HepG2 (cell line): ENCODE data around the gene MKS1. TPM values are rescaled to one million over a fixed set of nuclear protein-coding genes. Genes with fewer than 3 reads are reported as not detected.

Source experiments
- ATAC-seq: fragments of 200-7000 bp; cut with Tn5 transposase; 3 replicates; pipeline ENCODE4 v1.9.1; 2020; ENCODE audit warnings: mild to moderate bottlenecking, moderate library complexity
- BruUV-seq: library from RNA; stranded (reverse); fragments of 400-500 nt; replicated peaks from 2 replicates; lab custom pipeline; 2021; lab: Mats Ljungman, UMichigan
- CTCF ChIA-PET: fragments of 300-600 bp; formaldehyde crosslinking; extraction: SDS; loops from one replicate; lab custom pipeline; 2021; ENCODE audit warnings: low total read pairs, inconsistent platforms, low intra/inter-chr PET ratio; lab: Yijun Ruan, JAX
- POLR2A ChIA-PET: fragments of 350-600 bp; sonication (Branson Sonifier 250); formaldehyde crosslinking; loops from one replicate; lab custom pipeline; 2020; ENCODE audit warnings: antibody characterized with exemption, inconsistent platforms; lab: Yijun Ruan, JAX
- DNase-seq: peaks from one replicate; pipeline ENCODE4 v3.0.0-alpha.2; 2015; ENCODE audit warnings: low spot score
- FAIRE-seq: peaks from 3 replicates; lab custom pipeline; 2011; peaks lifted over from hg19 to GRCh38; lab: Jason Lieb, UNC
- H2AFZ ChIP-seq: one replicate; pipeline ENCODE4 v1.6.1; 2011; ENCODE audit warnings: low read length, inconsistent platforms
- H3K27ac ChIP-seq: fragments of 300-600 bp; 3 replicates; pipeline ENCODE4 v1.8.0; 2011; ENCODE audit warnings: mixed run types, mild to moderate bottlenecking, mixed read lengths, low read length, inconsistent platforms; ENCODE audit not compliant: insufficient read depth; ENCODE audit errors: extremely low read length
- H3K27me3 ChIP-seq, 2 experiments: fragments of 200-600 bp in 1 of 2; 2 replicates in 1 of 2; 3 replicates in 1 of 2; pipeline versions ENCODE4 v1.6.0 to v1.8.0; 2011; ENCODE audit warnings: low read length in 2 of 2, mild to moderate bottlenecking in 2 of 2, moderate library complexity in 2 of 2, inconsistent platforms in 1 of 2; ENCODE audit not compliant: insufficient read depth in 2 of 2, control insufficient read depth in 1 of 2
- H3K36me3 ChIP-seq, 2 experiments: fragments of 200-600 bp in 1 of 2; replicated peaks in 1 of 2; 2 replicates in 1 of 2; 3 replicates in 1 of 2; pipeline versions ENCODE4 v1.5.1 to v1.8.0; 2011; ENCODE audit warnings: low read length in 2 of 2, inconsistent platforms in 1 of 2; ENCODE audit not compliant: insufficient read depth in 2 of 2, control insufficient read depth in 1 of 2
- H3K4me1 ChIP-seq: 2 replicates; pipeline ENCODE4 v1.5.1; 2012; ENCODE audit warnings: low read length, inconsistent platforms; ENCODE audit not compliant: insufficient read depth
- H3K4me2 ChIP-seq: 2 replicates; pipeline ENCODE4 v1.6.0; 2011; ENCODE audit warnings: low read depth, low read length, inconsistent platforms
- H3K4me3 ChIP-seq, 3 experiments: fragments of 200-600 bp in 1 of 3; sonication (generic), shearing (Covaris generic) in 1 of 3; replicated peaks in 1 of 3; 2 replicates each; pipeline ENCODE4 v1.5.1; 2011 to 2016; ENCODE audit warnings: low read length in 3 of 3, inconsistent platforms in 2 of 3, low read depth in 2 of 3, mild to moderate bottlenecking in 2 of 3, control low read depth in 1 of 3, mixed read lengths in 1 of 3; ENCODE audit not compliant: insufficient read depth in 1 of 3
- H3K79me2 ChIP-seq: one replicate; pipeline ENCODE4 v1.6.1; 2011; ENCODE audit warnings: low read length, inconsistent platforms; ENCODE audit not compliant: insufficient read depth
- H3K9ac ChIP-seq: 2 replicates; pipeline ENCODE4 v1.6.0; 2011; ENCODE audit warnings: mild to moderate bottlenecking, low read depth, low read length, inconsistent platforms; ENCODE audit not compliant: insufficient read depth
- H3K9me3 ChIP-seq: 2 replicates; pipeline ENCODE4 v1.5.1; 2012; ENCODE audit warnings: mild to moderate bottlenecking, low read length
- H4K20me1 ChIP-seq: 2 replicates; pipeline ENCODE4 v1.6.0; 2011; ENCODE audit warnings: inconsistent platforms, mild to moderate bottlenecking, low read length, moderate library complexity; ENCODE audit not compliant: insufficient read depth
- CC2D1A ChIP-seq: sonication (generic); formaldehyde crosslinking; IDR thresholded peaks from 2 replicates; pipeline ENCODE4 v1.8.1; 2023; ENCODE audit warnings: mild to moderate bottlenecking, missing genetic modification reagents
- FOXO1 ChIP-seq: sonication (generic); formaldehyde crosslinking; IDR thresholded peaks from 2 replicates; pipeline ENCODE4 v1.4.0; 2020; ENCODE audit warnings: missing genetic modification reagents
- SP1 ChIP-seq, 2 experiments: fragments of 450-650 bp in 1 of 2; sonication (generic) in 1 of 2; formaldehyde crosslinking in 1 of 2; IDR thresholded peaks; 2 replicates each; pipeline versions ENCODE4 v1.4.0 to v1.6.1; 2016 to 2020; ENCODE audit warnings: missing genetic modification reagents in 1 of 2
- SP4 ChIP-seq: sonication (generic); formaldehyde crosslinking; IDR thresholded peaks from 2 replicates; pipeline ENCODE4 v1.8.1; 2023; ENCODE audit warnings: mild to moderate bottlenecking, missing genetic modification reagents
- SRSF4 ChIP-seq: fragments of 200-400 bp; formaldehyde crosslinking; IDR thresholded peaks from one replicate; pipeline ENCODE4 v1.6.1; 2018; ENCODE audit warnings: mild to moderate bottlenecking, low read depth, low read length, moderate library complexity; ENCODE audit not compliant: poor library complexity, severe bottlenecking
- ZBTB7A ChIP-seq: sonication (generic); formaldehyde crosslinking; IDR thresholded peaks from 2 replicates; pipeline ENCODE4 v1.8.0; 2022; ENCODE audit warnings: mild to moderate bottlenecking, missing genetic modification reagents
- ZNF264 ChIP-seq: sonication (generic); formaldehyde crosslinking; IDR thresholded peaks from 2 replicates; pipeline ENCODE4 v1.4.0; 2020; ENCODE audit warnings: missing genetic modification reagents
- WGBS: methylation state at CpG from one replicate; pipeline ENCODE4 v1.1.6; 2017; ENCODE audit warnings: low lambda C conversion rate; 5-methylcytosine and 5-hydroxymethylcytosine counted together
- in situ Hi-C: cut with HindIII; loops from 2 replicates; pipeline ENCODE4 v1.10.0; 2017; ENCODE audit warnings: low pct_unique_long_range_greater_than_20kb; ENCODE audit not compliant: extremely low pct_ligation_motif_present
- intact Hi-C: fragments of 100-400 bp; cut with micrococcal nuclease; formaldehyde crosslinking; loops from one replicate; pipeline ENCODE4 v1.10.0; 2022; ENCODE audit not compliant: unreplicated experiment
- polyA plus RNA-seq, 8 experiments: library from polyadenylated mRNA; depleted of rRNA in 3 of 8; stranded (reverse) in 7 of 8; unstranded in 1 of 8; fragments of >200 nt; fragmentation: Illumina TruSeq in 4 of 8; extraction: Trizol in 4 of 8; gene quantifications; 2 replicates each; pipeline versions ENCODE4 v1.2.1 to v1.2.3, GENCODE V29; 2011 to 2016; ENCODE audit warnings: low read depth in 4 of 8, missing spikeins in 1 of 8, mixed read lengths in 1 of 8; ENCODE audit not compliant: insufficient read depth in 1 of 8
- total RNA-seq, 5 experiments: library from RNA; depleted of rRNA; stranded (reverse); fragments of >200 nt; fragmentation: Illumina TruSeq; extraction: Trizol; gene quantifications; 2 replicates each; pipeline ENCODE4 v1.2.3, GENCODE V29; 2016; ENCODE audit warnings: low read depth in 1 of 5
- TF ChIP-seq, protein P1 (sequence below): sonication (generic); formaldehyde crosslinking; IDR thresholded peaks from 2 replicates; pipeline ENCODE4 v1.5.0; 2020; ENCODE audit warnings: mild to moderate bottlenecking, low read depth, missing genetic modification reagents, borderline replicate concordance
- TF ChIP-seq, protein P2 (sequence below): IDR thresholded peaks from 2 replicates; pipeline ENCODE4 v1.6.1; 2016; ENCODE audit warnings: mild to moderate bottlenecking, missing biosample characterization, missing genetic modification reagents
- TF ChIP-seq, protein P3 (sequence below): sonication (generic); formaldehyde crosslinking; IDR thresholded peaks from 2 replicates; pipeline ENCODE4 v1.4.0; 2020; ENCODE audit warnings: mild to moderate bottlenecking, missing genetic modification reagents

Gene MKS1
- total and polyA plus RNA-seq, 2 of the 13 experiments (the other 11 are each of a cell fraction or from before 2014, with no cell fraction given) = 16.1 to 26.3 TPM

DNA sequence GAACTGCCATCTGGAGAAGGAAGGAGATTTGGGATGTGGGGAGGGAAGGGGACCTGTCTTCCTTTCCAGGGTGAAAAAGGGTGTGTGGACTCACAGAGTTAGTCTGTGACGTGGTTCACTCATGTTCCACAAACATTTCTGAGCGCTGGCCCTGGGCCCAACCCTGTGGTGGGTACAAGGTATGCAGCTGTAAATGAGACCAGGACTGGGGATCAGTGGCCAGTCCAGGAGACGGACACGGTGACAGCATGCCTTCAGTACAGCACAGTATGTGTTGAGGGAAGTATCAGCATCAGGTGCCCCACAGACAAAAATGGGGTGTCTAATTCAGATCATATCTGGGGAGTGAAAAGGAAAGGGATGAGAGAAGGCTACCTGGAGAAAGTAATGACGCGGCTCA, 32.0 kb downstream of the MKS1 start:
- intact Hi-C loops = no loop called here
- CTCF ChIA-PET = no interaction called here
- no TSS peak for BruUV-seq
- no peak overlapping the region for H3K9ac ChIP-seq
- DNase-seq (no peak), ATAC-seq (no peak), FAIRE-seq (no peak)
- 28% methylated on average over 6 of the region's 6 CpGs for WGBS
- H3K36me3 ChIP-seq = no peaks in the 10 kb centered on the region
- in situ Hi-C loops = no loop called here
- no peaks in the 10 kb centered on the region for H3K79me2 ChIP-seq
- no peak overlapping the region for H3K4me3 ChIP-seq
- H3K27me3 ChIP-seq = peaks cover 0 to 31% of the 10 kb centered on the region in 2 experiments; a peak in 3 of 5 replicates
- H3K9me3 ChIP-seq = no peaks in the 10 kb centered on the region
- no peaks in the 10 kb centered on the region for H3K4me1 ChIP-seq
- H3K4me2 ChIP-seq = no peak overlapping the region
- H3K27ac ChIP-seq = no peak overlapping the region
- no peak overlapping the region for H2AFZ ChIP-seq
- TF ChIP-seq, protein P1, sequence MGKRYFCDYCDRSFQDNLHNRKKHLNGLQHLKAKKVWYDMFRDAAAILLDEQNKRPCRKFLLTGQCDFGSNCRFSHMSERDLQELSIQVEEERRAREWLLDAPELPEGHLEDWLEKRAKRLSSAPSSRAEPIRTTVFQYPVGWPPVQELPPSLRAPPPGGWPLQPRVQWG (CRISPR knock-in tag) = no peak
- TF ChIP-seq SP1 (IDR thresholded peaks at IDR 0.05) (no peak), SP1 (CRISPR knock-in tag; IDR thresholded peaks at IDR 0.05) (no peak), SP4 (no peak), CC2D1A (CRISPR knock-in tag) (no peak), ZBTB7A (CRISPR knock-in tag) (no peak), SRSF4 (no peak), ZNF264 (CRISPR knock-in tag) (no peak), FOXO1 (CRISPR knock-in tag) (no peak)
- TF ChIP-seq, protein P2, sequence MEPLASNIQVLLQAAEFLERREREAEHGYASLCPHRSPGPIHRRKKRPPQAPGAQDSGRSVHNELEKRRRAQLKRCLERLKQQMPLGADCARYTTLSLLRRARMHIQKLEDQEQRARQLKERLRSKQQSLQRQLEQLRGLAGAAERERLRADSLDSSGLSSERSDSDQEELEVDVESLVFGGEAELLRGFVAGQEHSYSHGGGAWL (CRISPR knock-in tag) = no peak
- TF ChIP-seq, protein P3, sequence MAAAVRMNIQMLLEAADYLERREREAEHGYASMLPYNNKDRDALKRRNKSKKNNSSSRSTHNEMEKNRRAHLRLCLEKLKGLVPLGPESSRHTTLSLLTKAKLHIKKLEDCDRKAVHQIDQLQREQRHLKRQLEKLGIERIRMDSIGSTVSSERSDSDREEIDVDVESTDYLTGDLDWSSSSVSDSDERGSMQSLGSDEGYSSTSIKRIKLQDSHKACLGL (CRISPR knock-in tag) = no peak
- TF ChIP-seq, all 625 proteins: peak for 0
- H4K20me1 ChIP-seq = no peaks in the 10 kb centered on the region
- POLR2A ChIA-PET = no interaction called here
